Stimulated activated CD4-positive, alpha-beta T cell treated with anti-CD3 and anti-CD28 coated beads, Interleukin-1b, Interleukin-23, amount 100 ng/mL, for 24 hours (primary cell): ENCODE results near the gene OR2V1.

ENCODE experiments used
- DNase-seq, 4 experiments: peaks; one replicate each; pipeline ENCODE4 v3.0.0-alpha.2; 2020; ENCODE audit warnings: low read depth in 4 of 4, low spot score in 1 of 4

OR2V1 gene

DNA sequence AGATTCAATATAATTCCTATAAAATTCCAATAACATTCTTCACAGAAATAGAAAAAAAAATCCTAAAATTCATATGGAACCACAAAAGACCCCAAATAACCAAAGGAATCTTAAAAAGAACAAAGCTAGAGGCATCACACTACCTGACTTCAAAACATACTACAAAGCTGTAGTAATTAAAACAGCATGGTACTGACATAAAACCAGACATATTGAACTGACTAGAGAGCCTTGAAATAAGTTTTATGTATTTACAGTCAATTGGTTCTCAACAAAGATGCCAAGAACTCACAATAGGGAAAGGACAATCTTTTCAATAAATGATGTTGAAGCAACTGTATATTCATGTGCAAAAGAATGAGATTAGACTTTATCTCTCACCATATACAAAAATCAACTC lies 54.0 kb downstream of the OR2V1 start:
- DNase-seq: no peak
